Activated T-helper 2 cell treated with anti-CD3 and anti-CD28 coated beads, Interferon-gamma antibody, Interleukin-2, Interleukin-4, amounts not matched to agents 10 μg/mL and 5 μg/mL and 100 μg/mL, durations not matched to agents 14 hours and 24 hours and 36 hours (primary cell): ENCODE data around the gene HEPN1. TPM values are rescaled to one million over a fixed set of nuclear protein-coding genes. Genes with fewer than 3 reads are reported as not detected.

Experiments
- DNase-seq: peaks from one replicate; pipeline ENCODE4 v3.0.0; 2021; ENCODE audit warnings: low spot score
- H3K27ac Mint-ChIP-seq: one replicate; pipeline ENCODE4 v1.8.0; 2021; ENCODE audit warnings: mixed read lengths
- H3K27me3 Mint-ChIP-seq: one replicate; pipeline ENCODE4 v1.8.0; 2021; ENCODE audit warnings: low read depth, mixed read lengths
- H3K36me3 Mint-ChIP-seq: one replicate; pipeline ENCODE4 v1.8.0; 2021; ENCODE audit warnings: low read depth, mixed read lengths
- H3K4me1 Mint-ChIP-seq: one replicate; pipeline ENCODE4 v1.8.0; 2021; ENCODE audit warnings: low read depth, mixed read lengths
- H3K4me3 Mint-ChIP-seq: one replicate; pipeline ENCODE4 v1.8.0; 2021; ENCODE audit warnings: low read depth, mild to moderate bottlenecking, moderate library complexity, mixed read lengths
- H3K9me3 Mint-ChIP-seq: one replicate; pipeline ENCODE4 v1.8.0; 2021; ENCODE audit warnings: mixed read lengths
- intact Hi-C: fragments of 100-400 bp; cut with micrococcal nuclease; formaldehyde crosslinking; loops from one replicate; pipeline ENCODE4 v1.15.1; 2023
- total RNA-seq: library from RNA; stranded (reverse); gene quantifications from 2 replicates; pipeline ENCODE4 v1.2.3, GENCODE V29; 2022

Gene HEPN1
- total RNA-seq, 1 donor from 2014 or later = not detected

DNA sequence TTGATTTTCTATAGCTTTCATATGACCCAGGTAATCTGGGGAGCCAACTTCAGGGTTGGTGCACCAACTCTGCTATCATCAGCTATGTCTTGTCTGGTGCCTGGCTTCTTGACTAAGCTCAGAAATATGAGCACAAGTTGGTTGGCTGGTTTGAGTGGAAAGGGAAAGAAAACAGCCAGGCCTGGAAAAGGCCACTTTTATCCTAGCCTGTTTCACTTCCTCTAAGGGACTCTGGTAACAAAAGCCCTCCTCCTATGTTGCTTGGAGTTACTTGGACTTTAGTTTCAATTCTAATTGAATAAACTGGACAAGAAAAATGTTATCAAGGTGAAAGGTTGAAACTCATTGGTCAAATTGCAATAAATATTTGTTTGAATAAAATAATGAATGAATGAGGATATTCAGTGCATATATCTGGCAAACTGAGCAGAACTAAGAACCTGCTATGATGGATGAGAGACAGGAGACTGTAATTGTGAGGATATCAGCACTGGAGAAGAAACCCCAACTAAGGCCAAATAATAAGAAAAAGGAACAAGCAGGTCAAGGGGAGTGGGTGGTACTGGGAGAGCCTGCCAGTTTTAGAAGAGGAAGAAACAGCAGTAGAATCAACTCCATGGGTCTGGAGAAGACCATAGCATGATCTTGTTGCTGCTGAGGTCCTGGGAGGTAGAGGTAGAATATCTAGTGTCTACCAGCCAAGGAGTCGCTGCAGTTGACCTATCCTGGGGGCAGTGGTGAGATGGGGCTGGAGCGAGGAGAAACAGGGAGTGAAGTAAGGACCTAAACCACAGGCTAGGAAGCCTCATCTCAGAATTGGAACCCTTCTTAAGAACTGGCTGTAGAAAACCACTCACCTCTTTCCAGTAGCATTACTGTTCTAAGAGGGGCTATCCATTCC lies 29.6 kb upstream of the HEPN1 start:
- no peak for DNase-seq
- intact Hi-C loops = no loop called here
- no peak overlapping the region for H3K4me3 Mint-ChIP-seq
- H3K36me3 Mint-ChIP-seq = no peaks in the 10 kb centered on the region
- H3K4me1 Mint-ChIP-seq = no peaks in the 10 kb centered on the region
- no peaks in the 10 kb centered on the region for H3K9me3 Mint-ChIP-seq
- no peak overlapping the region for H3K27ac Mint-ChIP-seq
- H3K27me3 Mint-ChIP-seq = peaks cover 17% of the 10 kb centered on the region

DNA sequence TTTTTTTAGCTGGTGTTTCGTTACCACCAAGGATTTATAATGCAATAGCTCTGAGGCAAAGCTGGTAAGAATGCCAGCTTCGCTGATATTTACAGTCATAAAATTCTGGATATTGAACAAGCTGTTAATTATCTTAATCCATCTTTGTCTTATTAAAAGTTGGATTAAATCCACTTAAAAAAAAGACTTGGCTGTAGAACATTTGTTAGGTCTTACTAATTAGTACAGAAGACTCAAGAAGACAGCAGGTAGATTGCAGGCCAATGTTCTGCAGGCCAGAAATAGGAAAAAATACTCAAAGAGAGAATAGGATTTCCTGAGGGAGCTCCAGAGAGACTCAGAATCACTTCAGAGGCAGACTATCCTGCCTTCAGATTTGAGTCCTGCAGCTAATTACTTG lies 28.9 kb upstream of the HEPN1 start:
- Mint-ChIP-seq H3K27ac (no peak overlapping the region), H3K4me3 (no peak overlapping the region), H3K9me3 (no peaks in the 10 kb centered on the region), H3K36me3 (no peaks in the 10 kb centered on the region), H3K4me1 (no peaks in the 10 kb centered on the region), H3K27me3 (peaks cover 17% of the 10 kb centered on the region)
- no peak for DNase-seq
- intact Hi-C loops = no loop called here

DNA sequence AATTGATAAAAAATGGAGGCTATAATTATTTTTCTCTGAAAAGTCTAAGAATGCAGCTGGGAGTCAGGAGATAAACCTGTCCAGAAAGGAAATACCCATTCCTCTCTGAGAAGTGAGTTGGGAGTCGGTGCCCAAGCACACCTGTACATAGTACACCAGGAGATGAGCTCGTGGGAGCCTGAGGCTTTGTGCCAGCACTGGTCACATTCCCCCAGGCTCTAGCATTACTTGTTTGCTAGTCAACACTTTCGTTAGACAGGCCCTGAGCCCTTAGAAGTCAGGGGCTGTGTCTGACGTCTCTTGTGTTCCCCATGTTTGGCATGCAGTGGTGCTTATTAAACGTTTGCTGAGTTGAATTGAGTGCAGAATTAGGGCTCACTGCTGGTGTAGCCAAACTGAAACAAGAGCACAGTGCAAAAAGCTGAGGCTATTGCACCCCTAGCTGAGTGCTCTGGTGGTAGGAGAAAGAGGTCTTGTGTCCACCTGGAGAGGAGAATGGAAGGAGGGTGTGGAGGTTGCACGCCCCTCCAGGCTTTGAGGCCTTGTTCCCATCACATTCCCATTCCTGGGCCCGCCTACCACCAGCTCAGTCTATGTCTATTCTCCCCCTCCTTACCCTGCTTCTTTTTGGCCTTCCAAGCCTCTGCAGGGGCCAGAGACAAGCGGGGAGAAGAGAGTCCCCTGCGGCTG lies 28.2 kb upstream of the HEPN1 start:
- intact Hi-C loops = no loop called here
- DNase-seq = no peak
- no peaks in the 10 kb centered on the region for H3K4me1 Mint-ChIP-seq
- H3K27ac Mint-ChIP-seq = no peak overlapping the region
- no peaks in the 10 kb centered on the region for H3K36me3 Mint-ChIP-seq
- H3K9me3 Mint-ChIP-seq = no peaks in the 10 kb centered on the region
- no peak overlapping the region for H3K4me3 Mint-ChIP-seq
- H3K27me3 Mint-ChIP-seq = peaks cover 15% of the 10 kb centered on the region

DNA sequence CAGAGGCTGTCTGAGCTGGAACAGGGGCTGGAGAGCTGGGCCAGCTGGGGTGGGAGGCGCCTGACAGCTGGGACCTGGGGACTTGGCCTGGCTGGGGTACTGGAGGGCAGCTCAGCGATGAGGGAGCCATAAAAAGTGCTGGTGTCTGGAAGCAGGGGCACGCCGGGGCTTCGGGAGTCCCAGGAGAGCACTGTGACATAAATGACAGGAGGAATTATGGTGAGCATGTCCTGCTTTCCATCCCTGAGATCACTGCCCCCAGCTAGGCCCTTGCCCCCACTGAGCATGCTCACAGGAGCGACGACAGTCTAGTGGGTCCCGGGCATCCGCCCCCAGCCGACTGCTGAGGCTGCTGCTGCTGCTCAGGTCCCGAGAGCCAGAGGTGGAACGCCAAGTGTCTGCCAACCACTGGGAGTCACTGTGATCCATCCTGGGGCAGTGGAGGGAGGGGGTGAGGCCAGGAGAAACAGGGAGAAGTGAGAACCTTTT lies 27.6 kb upstream of the HEPN1 start:
- Mint-ChIP-seq H3K27me3 (peaks cover 15% of the 10 kb centered on the region), H3K9me3 (no peaks in the 10 kb centered on the region)

DNA sequence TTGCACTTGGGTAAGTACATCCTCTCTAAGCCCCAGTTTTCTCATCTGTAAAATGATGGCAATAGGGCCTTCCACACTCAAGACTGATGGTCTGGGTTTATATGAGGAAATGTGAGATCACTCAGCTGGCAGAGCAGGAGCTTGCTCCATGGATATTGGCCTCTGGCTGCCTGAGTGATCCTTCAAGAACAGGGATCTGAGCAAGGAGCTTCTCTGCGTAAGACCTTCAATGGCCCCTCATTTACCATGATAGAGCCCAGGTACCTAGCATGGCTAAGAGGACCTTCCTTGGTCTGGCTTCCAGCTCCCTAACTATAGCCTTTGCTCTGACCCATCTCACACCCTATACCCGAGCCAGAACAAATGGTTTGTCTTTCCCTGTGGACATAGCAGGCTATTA lies 26.9 kb upstream of the HEPN1 start:
- H3K4me3 Mint-ChIP-seq = no peak overlapping the region
- no peaks in the 10 kb centered on the region for H3K9me3 Mint-ChIP-seq
- peaks cover 15% of the 10 kb centered on the region for H3K27me3 Mint-ChIP-seq
- H3K36me3 Mint-ChIP-seq = no peaks in the 10 kb centered on the region
- H3K4me1 Mint-ChIP-seq = no peaks in the 10 kb centered on the region
- H3K27ac Mint-ChIP-seq = no peak overlapping the region
- DNase-seq = no peak
- intact Hi-C loops = no loop called here

More for the DNA sequence above, 27.6 kb upstream of the HEPN1 start:
- no peaks in the 10 kb centered on the region for H3K4me1 Mint-ChIP-seq
- no peaks in the 10 kb centered on the region for H3K36me3 Mint-ChIP-seq
- intact Hi-C loops = no loop called here
- no peak overlapping the region for H3K4me3 Mint-ChIP-seq
- no peak for DNase-seq
- H3K27ac Mint-ChIP-seq = no peak overlapping the region

DNA sequence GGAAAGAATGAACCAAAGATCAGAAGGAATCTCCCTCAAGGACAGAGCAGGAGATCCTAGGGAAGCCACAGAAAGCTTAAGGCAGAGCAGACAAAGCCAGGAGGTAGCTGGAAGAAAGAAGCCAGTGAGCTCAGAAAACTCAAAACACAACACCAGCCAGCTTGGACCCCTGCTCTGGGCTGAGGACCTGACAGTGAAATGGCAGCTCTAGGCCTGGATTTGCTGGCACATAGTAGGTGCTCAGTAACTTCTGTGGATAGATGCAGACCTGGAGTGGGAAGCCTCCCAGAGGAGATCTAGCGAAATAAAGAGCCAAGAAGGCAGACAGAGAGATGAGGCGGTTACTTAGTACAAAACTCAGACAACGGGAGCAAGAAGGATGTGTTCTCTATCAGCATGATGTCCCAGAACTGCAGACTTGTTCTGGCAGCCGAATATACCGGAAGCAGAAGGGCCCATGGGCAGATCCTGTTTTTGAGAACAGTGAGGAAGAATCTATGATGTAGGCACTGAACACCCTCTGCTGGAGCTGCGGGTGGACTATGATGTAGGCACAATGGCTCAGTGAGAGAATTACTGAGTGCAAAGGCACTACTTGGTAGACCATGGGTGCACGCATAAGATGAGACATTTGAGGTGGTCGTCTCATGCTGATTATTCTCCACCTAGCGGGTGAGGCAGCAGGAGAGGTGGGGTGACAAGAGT lies 26.1 kb upstream of the HEPN1 start:
- no peak for DNase-seq
- H3K4me3 Mint-ChIP-seq = no peak overlapping the region
- H3K4me1 Mint-ChIP-seq = no peaks in the 10 kb centered on the region
- intact Hi-C loops = no loop called here
- no peaks in the 10 kb centered on the region for H3K9me3 Mint-ChIP-seq
- H3K36me3 Mint-ChIP-seq = no peaks in the 10 kb centered on the region
- peaks cover 15% of the 10 kb centered on the region for H3K27me3 Mint-ChIP-seq
- no peak overlapping the region for H3K27ac Mint-ChIP-seq

DNA sequence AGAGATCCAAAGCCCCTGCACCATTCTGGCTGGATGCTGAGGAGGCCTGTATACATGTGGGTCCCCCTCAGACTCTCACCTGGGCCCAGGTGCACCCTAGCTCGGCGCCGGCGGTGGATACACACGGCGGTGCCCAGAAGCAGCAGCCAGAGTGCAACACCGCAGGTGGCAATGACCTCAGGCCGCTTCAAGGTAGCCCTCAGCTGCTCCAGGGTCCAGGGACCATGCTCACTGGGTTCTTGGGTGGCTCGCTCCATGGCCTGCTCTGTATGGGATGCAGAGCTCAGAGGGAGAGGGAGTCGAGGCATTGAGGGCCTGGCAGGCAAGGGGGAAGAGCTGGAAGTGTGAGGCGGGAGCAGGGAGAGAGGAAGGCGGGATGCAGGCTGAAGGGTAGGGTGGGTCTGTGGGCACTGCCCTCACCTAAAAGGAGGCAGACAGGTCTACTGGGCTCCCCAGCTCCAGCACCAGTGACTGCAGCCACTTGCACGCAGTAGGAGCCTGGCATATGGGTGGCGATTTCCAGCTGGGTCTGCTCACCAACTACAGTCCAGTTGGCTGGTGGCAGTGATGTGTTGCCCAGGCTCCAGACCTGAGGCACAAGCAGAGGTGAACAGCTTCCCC lies 25.2 kb upstream of the HEPN1 start:
- Mint-ChIP-seq H3K4me3 (no peak overlapping the region), H3K36me3 (no peaks in the 10 kb centered on the region), H3K27ac (no peak overlapping the region), H3K27me3 (peaks cover 10% of the 10 kb centered on the region), H3K9me3 (no peaks in the 10 kb centered on the region), H3K4me1 (no peaks in the 10 kb centered on the region)
- intact Hi-C loops = no loop called here
- no peak for DNase-seq

DNA sequence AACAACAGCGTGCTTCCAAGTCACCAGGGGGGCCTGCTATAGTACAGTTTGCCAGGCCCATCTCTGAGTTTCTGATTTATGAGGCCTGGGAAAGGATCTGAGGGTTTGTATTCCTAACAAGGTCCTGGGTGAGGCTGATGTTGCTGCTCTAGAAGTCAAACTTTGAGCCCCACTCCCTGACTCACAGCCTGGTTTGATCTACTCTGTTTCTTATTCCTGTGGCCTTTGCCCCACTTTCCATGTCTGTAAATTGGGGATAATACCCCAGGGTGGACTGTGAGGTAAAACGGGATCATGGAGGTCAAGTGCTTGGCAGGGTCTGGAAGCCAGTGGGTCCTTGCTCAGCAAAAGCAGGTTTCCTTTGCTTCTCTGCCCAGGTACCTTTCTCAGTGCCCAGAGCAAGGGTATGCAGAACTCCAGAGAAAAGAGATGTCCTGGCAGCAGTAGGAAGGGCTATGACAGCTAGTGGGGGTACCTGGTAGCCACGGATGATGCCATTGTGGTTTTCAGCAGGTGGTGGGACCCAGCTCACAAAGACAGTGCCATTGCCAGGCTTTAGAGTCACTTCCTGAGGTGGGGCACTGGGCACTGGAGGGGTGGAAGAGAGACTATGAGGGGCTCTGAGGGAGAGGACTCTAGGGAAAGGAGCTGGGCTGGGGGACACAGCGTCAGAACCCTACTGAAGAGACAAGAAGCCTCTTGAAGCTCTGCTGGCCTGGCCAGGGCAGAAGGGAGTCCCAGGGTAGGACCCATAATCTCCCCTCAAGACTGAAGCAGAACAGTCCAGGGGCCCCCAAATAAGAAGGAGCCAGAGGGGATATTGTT lies 24.2 kb upstream of the HEPN1 start:
- intact Hi-C loops = no loop called here
- Mint-ChIP-seq H3K36me3 (no peaks in the 10 kb centered on the region), H3K4me3 (no peak overlapping the region), H3K27ac (no peak overlapping the region), H3K9me3 (no peaks in the 10 kb centered on the region), H3K27me3 (peaks cover 13% of the 10 kb centered on the region), H3K4me1 (no peaks in the 10 kb centered on the region)
- no peak for DNase-seq

DNA sequence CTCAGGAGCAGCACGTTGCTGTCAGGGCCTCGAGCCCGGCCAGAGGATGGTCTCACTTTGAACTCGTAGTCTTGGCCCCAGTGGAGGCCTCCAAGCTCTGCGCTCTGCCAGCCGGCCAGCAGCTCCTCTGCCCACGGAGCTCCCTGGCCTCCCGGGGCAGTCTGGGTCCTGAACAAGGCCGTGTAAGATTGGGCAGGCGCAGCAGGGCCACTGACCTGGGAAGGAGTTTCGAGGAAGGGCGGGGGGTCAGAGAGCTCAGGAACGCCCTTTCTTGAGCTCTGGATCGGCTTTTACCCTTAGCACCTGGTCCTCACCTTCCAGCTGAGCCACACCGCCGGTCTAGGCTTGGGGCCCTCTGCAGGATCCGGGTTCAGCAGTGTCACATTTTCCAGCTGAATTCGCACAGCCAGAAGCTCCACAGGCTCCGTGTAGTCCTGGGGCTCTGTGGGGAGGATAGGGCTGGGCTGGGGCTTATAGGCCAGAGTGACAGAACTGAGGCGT lies 23.5 kb upstream of the HEPN1 start:
- DNase-seq = no peak
- Mint-ChIP-seq H3K4me1 (no peaks in the 10 kb centered on the region), H3K27ac (no peak overlapping the region), H3K9me3 (no peaks in the 10 kb centered on the region), H3K27me3 (peaks cover 14% of the 10 kb centered on the region), H3K4me3 (no peak overlapping the region), H3K36me3 (no peaks in the 10 kb centered on the region)
- intact Hi-C loops = no loop called here

DNA sequence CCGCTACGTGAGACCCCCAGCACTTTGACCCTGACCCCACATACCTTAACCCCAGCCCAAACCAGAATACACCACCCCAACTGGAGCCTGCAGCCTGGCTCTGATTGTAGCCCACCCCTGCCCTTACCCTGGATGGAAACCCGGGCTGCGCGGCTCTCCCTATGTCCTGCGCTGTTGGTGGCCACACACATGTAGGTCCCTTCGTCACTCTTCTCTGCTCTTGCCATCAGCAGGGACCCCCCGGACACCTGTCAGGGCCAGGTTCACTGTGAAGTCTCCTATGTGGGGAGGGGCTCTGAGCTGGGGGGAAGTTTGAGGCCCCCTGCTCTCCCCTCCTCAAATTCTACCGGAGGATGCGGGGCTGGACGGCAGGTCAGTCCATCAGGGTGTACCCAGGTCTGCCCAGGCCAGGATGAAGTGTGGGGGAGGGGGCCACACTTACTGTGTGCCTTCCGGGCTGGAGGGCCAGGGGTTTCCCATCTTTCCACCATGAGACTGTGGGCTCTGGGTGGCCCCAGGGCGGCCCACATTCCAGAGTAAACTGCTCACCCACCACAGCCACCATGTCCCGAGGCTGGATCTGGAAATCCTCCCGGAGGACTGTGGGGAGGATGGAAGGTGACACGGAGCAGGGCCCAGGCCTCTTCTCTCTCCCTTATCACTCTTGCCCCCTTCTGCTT lies 22.8 kb upstream of the HEPN1 start:
- no peaks in the 10 kb centered on the region for H3K36me3 Mint-ChIP-seq
- H3K4me1 Mint-ChIP-seq = no peaks in the 10 kb centered on the region
- intact Hi-C loops = no loop called here
- H3K4me3 Mint-ChIP-seq = no peak overlapping the region
- DNase-seq = no peak
- no peak overlapping the region for H3K27ac Mint-ChIP-seq
- H3K27me3 Mint-ChIP-seq = peaks cover 14% of the 10 kb centered on the region
- no peaks in the 10 kb centered on the region for H3K9me3 Mint-ChIP-seq

DNA sequence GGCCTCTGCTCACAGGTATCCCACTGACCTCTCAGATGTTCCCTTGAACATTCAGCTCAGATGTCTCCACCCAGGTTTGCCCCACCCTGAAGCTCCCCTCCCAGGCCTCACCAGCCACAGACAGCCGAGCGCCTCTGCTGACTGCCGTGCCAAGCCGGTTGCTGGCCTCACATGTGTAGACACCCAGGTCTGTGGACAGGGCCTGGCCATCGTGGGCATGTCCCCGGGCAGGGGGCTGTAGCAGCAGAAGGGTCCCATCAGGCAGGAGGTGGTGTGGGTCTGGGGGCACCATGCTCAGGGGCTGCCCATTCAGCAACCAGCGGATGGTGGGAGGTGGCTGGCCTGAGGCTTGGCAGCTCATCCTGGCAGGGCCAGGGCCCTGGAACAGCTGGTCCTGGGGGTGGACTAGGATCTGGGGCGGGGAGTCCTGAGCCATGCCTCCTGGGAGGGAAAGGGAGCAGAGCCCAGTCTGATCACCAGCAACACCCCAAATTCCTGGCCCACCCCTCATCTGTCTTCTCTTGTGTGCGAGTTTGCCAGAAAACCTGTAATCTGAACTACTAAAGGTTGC lies 22.1 kb upstream of the HEPN1 start:
- H3K9me3 Mint-ChIP-seq = no peaks in the 10 kb centered on the region

More for the DNA sequence above, 22.1 kb upstream of the HEPN1 start:
- no peaks in the 10 kb centered on the region for H3K36me3 Mint-ChIP-seq
- DNase-seq = no peak
- no peaks in the 10 kb centered on the region for H3K4me1 Mint-ChIP-seq
- intact Hi-C loops = no loop called here
- no peak overlapping the region for H3K27ac Mint-ChIP-seq
- H3K4me3 Mint-ChIP-seq = no peak overlapping the region
- peaks cover 21% of the 10 kb centered on the region for H3K27me3 Mint-ChIP-seq
